Measurements from ENCODE around the gene THOC5.
A peak's percentile ranks its signal among the peaks of the same experiment; 100 is the strongest.
"Not testable (repeated sequence)": the region's sequence is repeated elsewhere in the genome, so short reads cannot be mapped to it uniquely, and the experiment has no call there.

THOC5 gene

DNA sequence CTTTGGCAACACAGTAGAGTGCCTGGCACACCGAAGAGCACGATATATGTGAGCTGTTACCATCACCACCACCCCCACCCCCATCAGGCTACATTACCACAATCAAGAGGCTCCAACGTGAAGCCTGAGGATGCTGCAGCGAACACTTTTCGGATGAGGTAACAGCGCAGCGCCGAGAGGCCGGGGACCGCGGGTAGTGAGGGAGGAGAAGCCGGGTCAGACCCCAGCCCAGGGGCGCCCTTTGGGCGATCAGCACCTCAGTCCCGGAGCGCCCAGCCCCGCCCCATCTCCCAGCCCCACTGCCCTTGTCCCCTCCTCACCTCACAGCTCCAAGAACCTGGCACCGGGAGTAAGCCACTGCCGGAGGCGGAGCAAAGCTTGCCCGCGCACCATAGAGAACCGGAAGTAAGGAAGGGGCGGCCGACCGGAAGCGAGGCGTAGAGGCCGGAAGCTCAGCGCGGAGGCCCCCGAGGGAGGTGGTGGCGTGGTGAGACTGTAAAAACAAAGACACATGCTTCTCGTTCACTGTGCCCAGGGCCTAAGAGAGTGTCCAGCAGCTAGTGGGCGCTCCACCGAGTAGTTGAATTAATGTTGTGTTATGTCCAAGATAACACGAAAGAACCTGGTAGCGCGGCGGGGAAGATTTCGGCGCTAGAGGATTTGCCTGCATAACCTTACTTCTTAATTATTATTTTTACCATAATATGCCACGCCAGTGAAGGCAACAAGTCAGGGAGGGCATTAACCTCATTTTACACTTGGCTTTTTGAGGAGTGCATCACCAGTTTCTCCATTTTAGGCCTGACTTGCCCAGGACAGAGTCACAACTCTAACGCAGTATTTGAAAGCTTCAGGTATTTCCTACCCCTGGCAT is at the start of gene THOC5:
Gene THOC5 (minus strand): TSS at position 407 of the 874 bp plus-strand sequence. CDS start 4,610 bp downstream, outside the sequence.
- H3K27ac ChIP-seq: peak within 1 kb of the TSS; percentile 90
- H3K9me3 ChIP-seq: no peaks in the 10 kb centered on the region
- no peaks in the 10 kb centered on the region for H3K27me3 ChIP-seq
- H3K4me3 ChIP-seq (ENCODE audit: low read depth in 1 of 2, low read length in 1 of 2): peak within 1 kb of the TSS; percentile 84 to 91
- TF ChIP-seq, protein P1, sequence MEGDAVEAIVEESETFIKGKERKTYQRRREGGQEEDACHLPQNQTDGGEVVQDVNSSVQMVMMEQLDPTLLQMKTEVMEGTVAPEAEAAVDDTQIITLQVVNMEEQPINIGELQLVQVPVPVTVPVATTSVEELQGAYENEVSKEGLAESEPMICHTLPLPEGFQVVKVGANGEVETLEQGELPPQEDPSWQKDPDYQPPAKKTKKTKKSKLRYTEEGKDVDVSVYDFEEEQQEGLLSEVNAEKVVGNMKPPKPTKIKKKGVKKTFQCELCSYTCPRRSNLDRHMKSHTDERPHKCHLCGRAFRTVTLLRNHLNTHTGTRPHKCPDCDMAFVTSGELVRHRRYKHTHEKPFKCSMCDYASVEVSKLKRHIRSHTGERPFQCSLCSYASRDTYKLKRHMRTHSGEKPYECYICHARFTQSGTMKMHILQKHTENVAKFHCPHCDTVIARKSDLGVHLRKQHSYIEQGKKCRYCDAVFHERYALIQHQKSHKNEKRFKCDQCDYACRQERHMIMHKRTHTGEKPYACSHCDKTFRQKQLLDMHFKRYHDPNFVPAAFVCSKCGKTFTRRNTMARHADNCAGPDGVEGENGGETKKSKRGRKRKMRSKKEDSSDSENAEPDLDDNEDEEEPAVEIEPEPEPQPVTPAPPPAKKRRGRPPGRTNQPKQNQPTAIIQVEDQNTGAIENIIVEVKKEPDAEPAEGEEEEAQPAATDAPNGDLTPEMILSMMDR (IDR thresholded peaks at IDR 0.05): peak; percentile 67
- H3K36me3 ChIP-seq: peaks cover 16% of the 10 kb centered on the region
- H3K4me1 ChIP-seq (ENCODE audit: control insufficient read depth in 1 of 2, insufficient read depth in 1 of 2, low read depth in 1 of 2, low read length in 1 of 2): peaks cover 9 to 19% of the 10 kb centered on the region in 2 experiments

DNA sequence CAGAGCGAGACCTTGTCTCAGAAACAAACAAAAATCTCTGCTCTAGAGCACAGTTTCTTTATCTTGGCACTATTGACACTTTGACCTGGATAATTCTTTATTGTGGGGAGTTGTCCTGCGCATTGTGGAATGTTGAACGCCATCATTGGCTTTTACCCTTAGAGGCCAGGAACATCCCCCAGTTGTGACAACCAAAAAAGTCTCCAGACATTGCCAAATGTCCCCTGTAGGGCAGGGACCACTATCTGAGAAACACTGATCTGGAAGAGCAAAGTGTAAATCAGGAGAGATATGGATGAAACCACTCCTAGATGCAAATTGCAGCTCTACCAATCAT is 45.1 kb upstream of the THOC5 start:
- H3K4me1 ChIP-seq (ENCODE audit: control insufficient read depth in 1 of 2, insufficient read depth in 1 of 2, low read depth in 1 of 2, low read length in 1 of 2): peaks cover 0 to 3% of the 10 kb centered on the region in 2 experiments
- no peaks in the 10 kb centered on the region for H3K36me3 ChIP-seq
- H3K4me3 ChIP-seq (ENCODE audit: low read depth in 1 of 2, low read length in 1 of 2): no peak overlapping the region
- TF ChIP-seq, protein P1 (IDR thresholded peaks at IDR 0.05): no peak
- no peak overlapping the region for H3K27ac ChIP-seq
- H3K9me3 ChIP-seq: no peaks in the 10 kb centered on the region
- no peaks in the 10 kb centered on the region for H3K27me3 ChIP-seq

DNA sequence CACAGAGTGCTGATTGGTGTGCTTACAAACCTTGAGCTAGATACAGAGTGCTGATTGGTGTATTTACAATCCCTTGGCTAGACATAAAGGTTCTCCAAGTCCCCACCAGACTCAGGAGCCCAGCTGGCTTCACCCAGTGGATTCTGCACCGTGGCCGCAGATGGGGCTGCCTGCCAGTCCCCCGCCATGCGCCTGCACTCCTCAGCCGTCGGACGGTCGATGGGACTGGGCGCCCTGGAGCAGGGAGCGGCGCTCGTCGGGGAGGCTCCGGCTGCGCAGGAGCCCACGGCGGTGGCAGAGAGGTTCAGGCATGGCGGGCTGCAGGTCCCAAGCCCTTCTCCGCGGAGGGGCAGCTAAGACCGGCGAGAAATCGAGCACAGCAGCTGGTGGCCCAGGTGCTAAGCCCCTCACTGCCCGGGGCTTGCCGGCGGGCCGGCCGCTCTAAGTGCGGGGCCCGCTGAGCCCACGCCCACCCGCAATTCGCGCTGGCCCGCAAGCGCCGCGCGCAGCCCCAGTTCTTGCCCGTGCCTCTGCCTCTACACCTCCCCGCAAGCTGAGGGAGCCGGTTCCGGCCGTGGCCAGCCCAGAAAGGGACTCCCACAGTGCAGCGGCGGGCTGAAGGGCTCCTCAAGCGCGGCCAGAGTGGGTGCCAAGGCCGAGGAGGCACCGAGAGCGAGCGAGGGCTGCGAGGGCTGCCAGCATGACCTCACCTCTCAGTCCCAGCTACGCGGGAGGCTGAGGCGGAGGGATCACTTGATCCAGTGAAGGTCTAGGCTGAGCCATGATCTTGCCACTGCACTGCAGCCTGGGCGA is 44.5 kb upstream of the THOC5 start:
- H3K4me1 ChIP-seq (ENCODE audit: control insufficient read depth in 1 of 2, insufficient read depth in 1 of 2, low read depth in 1 of 2, low read length in 1 of 2); H3K27ac ChIP-seq; H3K4me3 ChIP-seq (ENCODE audit: low read depth in 1 of 2, low read length in 1 of 2); H3K27me3 ChIP-seq; H3K36me3 ChIP-seq; H3K9me3 ChIP-seq: not testable (repeated sequence)

DNA sequence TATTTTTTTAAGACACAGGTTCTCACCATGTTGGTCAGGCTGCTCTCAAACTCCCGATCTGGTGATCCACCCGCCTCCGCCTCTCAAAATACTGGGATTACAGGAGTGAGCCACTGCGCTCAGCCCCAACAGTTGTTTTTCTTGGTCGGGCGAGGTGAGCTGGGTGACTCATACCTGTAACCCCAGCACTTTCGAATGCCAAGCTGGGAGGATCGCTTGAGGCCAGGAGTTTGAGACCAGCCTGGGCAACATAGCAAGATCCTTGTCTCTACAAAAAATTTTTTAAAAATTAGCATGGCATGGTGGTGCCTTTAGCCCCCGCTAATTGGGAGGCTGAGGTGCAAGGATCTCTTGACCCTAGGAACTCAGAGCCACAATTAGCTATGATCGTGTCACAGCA is 42.9 kb upstream of the THOC5 start:
- Histone ChIP-seq H3K9me3 (no peaks in the 10 kb centered on the region), H3K27ac (peak overlapping the region; percentile 64), H3K4me3 (ENCODE audit: low read depth in 1 of 2, low read length in 1 of 2) (no peak overlapping the region)

DNA sequence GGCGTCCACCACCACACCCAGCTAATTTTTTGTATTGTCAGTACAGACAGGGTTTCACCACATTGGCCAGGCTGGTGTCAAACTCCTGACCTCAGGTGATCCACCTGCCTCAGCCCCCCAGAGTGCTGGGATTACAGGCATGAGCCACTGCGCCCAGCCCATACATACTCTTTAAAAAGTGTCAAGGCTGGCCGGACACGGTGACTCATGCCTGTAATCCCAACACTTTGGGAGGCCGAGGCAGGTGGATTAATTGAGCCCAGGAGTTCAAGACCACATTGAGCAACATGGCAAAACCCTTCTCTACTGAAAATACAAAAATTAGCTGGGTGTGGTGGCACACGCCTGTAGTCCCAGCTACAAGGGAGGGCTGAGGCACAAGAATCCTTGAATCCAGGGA is 40.9 kb upstream of the THOC5 start:
- not testable (repeated sequence) for H3K27ac ChIP-seq; H3K4me1 ChIP-seq (ENCODE audit: control insufficient read depth in 1 of 2, insufficient read depth in 1 of 2, low read depth in 1 of 2, low read length in 1 of 2); H3K9me3 ChIP-seq; H3K27me3 ChIP-seq; H3K4me3 ChIP-seq (ENCODE audit: low read depth in 1 of 2, low read length in 1 of 2); H3K36me3 ChIP-seq

More for the DNA sequence above, 42.9 kb upstream of the THOC5 start:
- TF ChIP-seq, protein P1 (IDR thresholded peaks at IDR 0.05): no peak
- H3K27me3 ChIP-seq: no peaks in the 10 kb centered on the region
- no peaks in the 10 kb centered on the region for H3K4me1 ChIP-seq (ENCODE audit: control insufficient read depth in 1 of 2, insufficient read depth in 1 of 2, low read depth in 1 of 2, low read length in 1 of 2)
- H3K36me3 ChIP-seq: no peaks in the 10 kb centered on the region

DNA sequence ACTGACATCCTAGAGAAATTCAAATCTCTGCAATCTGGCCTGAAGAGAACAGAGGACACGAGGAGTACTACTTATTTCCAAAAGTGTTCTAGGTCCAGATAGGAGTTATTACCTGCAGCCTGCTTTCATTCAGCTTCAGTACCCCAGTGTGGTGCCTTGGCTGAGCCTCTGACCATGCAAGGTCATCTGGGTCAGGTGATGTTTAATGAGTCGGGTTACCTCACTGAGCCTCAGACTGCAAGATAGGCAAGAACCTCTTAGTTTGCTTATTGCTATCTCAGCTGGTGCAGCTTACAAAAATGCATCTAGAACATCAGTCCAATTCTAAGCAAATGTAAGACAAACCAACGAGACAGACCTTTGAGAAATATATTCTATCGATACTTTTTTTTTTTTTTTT is 40.4 kb upstream of the THOC5 start:
- Histone ChIP-seq H3K27me3 (no peaks in the 10 kb centered on the region), H3K9me3 (no peaks in the 10 kb centered on the region), H3K27ac (no peak overlapping the region), H3K4me1 (ENCODE audit: control insufficient read depth in 1 of 2, insufficient read depth in 1 of 2, low read depth in 1 of 2, low read length in 1 of 2) (peaks cover 0 to 3% of the 10 kb centered on the region in 2 experiments), H3K36me3 (no peaks in the 10 kb centered on the region), H3K4me3 (ENCODE audit: low read depth in 1 of 2, low read length in 1 of 2) (no peak overlapping the region)
- TF ChIP-seq, protein P1 (IDR thresholded peaks at IDR 0.05): no peak

Data from neutrophil (primary cell).